ENCODE results near the gene MROH9.

MROH9 gene

DNA sequence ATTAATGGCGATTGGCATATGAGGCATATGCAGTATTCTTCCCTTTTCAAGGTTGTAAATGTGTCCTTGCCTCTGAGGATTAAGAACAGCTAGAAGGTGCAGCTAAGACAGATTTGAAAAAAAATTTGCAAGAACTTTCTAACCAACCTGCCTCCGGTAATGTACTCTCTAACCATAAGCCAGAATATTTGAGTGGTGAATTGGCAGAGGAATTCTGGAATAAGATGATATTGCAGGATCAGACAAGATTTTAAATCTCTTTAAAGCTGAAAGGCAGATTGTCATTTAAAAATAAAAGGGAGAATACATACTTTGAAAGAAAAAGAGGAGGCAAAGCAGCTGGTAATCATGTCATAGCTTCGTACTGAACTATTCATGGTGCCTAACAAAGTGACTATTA is 29.2 kb downstream of the MROH9 start:
- TF ChIP-seq, protein P1, sequence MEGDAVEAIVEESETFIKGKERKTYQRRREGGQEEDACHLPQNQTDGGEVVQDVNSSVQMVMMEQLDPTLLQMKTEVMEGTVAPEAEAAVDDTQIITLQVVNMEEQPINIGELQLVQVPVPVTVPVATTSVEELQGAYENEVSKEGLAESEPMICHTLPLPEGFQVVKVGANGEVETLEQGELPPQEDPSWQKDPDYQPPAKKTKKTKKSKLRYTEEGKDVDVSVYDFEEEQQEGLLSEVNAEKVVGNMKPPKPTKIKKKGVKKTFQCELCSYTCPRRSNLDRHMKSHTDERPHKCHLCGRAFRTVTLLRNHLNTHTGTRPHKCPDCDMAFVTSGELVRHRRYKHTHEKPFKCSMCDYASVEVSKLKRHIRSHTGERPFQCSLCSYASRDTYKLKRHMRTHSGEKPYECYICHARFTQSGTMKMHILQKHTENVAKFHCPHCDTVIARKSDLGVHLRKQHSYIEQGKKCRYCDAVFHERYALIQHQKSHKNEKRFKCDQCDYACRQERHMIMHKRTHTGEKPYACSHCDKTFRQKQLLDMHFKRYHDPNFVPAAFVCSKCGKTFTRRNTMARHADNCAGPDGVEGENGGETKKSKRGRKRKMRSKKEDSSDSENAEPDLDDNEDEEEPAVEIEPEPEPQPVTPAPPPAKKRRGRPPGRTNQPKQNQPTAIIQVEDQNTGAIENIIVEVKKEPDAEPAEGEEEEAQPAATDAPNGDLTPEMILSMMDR (IDR thresholded peaks at IDR 0.05; ENCODE audit: insufficient read depth, low read depth, low read length, missing control alignments), result no peak
- DNase-seq (ENCODE audit: low read depth), result no peak
- no peak overlapping the region for H3K4me3 ChIP-seq (ENCODE audit: low read length)

DNA sequence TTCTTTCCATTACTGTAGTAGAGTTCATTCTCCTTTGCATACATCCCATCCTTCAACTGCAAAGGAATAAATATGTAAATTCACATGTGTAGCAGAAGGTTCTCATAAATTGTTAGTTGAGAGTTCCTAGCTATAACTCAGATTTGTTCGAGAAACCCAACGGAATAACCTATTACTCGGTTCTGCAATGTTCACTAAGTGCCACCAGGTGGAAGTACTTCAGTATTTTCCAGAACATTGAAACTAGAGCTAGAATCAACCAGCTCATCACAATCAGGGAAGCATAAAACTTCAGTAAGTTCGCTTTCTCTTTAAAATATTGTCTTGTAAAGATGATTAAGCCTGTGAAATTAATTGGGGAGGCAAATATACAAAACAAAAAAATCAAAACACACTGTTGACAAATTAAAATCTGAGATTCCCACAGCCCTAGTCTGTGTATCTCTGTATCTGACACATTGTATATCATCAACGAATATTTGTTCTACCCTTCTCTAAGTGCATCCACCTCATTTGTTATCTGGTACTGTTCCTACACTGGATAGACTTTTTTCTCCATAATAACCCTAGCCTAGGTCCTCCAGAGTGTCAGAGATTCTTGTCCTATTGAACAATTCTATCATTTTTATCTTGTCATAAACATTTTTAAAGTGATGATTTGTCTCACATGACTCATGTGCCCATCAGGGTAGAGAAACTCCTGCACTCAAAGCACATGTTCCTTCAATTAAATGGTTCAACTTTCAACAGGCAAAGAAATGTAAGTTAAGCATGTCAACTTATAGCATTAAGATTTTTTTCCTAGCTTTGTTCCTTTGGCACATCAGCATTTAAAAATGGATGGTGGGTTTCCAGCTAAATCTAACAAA is 31.9 kb downstream of the MROH9 start:
- TF ChIP-seq, protein P1 (IDR thresholded peaks at IDR 0.05; ENCODE audit: insufficient read depth, low read depth, low read length, missing control alignments), result peak; percentile 66
- peak; percentile 57 for DNase-seq (ENCODE audit: low read depth)
- H3K4me3 ChIP-seq (ENCODE audit: low read length), result no peak overlapping the region

DNA sequence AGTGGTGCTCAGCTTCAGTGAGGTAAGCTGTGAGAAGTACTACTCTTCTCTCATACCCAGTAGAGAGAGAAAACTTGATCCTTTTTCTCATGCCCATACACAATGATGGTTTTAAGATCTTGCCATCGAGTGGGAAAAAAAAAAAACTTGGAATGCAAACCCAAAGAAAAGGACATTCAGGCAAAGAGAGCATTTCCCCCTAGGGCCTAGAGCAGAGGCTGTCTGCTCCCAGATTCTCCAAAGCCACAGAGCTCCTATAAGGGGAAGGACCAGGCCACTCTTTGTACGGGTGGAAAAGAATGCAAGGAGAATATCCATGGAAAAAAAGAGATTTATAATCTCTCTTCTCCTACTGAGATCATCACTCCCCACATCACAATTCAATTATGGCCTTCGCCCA is 34.9 kb downstream of the MROH9 start:
- DNase-seq (ENCODE audit: low read depth), result no peak
- TF ChIP-seq, protein P1 (IDR thresholded peaks at IDR 0.05; ENCODE audit: insufficient read depth, low read depth, low read length, missing control alignments), result no peak
- H3K4me3 ChIP-seq (ENCODE audit: low read length), result no peak overlapping the region

DNA sequence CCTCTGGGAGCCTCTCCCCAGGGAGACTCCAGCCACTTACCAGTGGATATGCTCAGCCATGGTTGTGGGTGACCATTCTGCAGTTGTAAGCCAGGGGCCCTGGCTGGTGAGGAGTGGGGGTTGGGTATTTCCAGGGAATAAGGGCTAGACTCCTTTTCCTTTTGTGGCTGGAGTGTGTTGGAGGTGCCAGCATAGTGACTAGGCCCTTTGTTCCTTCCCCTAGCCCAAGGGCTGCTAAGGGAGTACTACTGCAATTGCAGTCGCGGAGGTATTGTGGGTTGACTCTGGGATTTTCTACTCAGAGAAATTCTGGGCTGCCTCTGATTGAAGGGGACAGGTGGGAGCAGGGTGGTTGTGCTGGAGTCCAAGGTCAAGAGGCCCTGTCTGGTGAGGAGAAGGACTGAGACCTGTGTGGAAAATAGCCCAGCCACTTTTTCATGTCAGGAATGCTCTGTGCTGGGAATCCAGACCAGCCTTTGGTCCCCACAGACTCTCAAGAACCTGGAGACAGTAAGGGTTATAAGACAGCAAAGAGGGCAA is 43.1 kb downstream of the MROH9 start:
- TF ChIP-seq, protein P1 (IDR thresholded peaks at IDR 0.05; ENCODE audit: insufficient read depth, low read depth, low read length, missing control alignments), result no peak
- DNase-seq (ENCODE audit: low read depth), result no peak
- H3K4me3 ChIP-seq (ENCODE audit: low read length), result no peak overlapping the region

DNA sequence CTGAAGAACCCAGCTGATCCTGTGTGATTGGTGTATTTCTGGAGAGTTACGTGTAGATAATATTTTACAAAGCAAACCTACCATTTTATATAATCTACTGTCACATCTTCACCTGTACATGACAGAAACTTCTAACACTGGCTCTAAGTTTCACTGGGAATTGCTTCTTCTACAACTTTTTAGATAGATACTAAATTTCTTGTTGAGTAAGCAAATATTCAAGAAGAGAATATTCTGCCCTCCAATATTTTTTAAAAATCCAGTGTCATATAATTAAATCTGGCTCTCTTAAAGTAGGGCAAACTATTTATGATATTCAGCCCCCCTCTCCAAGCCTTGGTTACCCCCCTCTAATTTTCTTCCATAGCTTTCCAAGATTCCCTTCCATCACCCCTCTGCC is 50.1 kb downstream of the MROH9 start:
- no peak overlapping the region for H3K4me3 ChIP-seq (ENCODE audit: low read length)
- no peak for DNase-seq (ENCODE audit: low read depth)
- TF ChIP-seq, protein P1 (IDR thresholded peaks at IDR 0.05; ENCODE audit: insufficient read depth, low read depth, low read length, missing control alignments), result no peak

DNA sequence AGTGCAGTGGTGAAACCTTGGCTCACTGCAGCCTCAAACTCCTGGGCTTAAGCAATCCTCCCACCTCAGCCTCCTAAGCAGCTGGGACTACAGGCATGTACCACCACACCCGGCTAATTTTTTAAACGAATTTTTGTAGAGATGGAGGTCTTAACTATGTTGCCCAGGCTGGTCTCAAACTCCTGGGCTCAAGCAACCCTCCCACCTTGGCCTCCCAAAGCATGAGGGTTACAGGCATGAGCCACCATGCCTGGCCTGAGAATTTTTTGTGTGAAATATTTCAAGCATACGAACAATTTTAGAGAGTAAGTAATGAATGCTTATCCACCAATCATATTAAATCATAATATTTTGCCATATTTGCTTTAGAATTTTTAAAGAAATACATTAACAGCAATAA is 51.6 kb downstream of the MROH9 start:
- no peak overlapping the region for H3K4me3 ChIP-seq (ENCODE audit: low read length)
- TF ChIP-seq, protein P1 (IDR thresholded peaks at IDR 0.05; ENCODE audit: insufficient read depth, low read depth, low read length, missing control alignments), result no peak
- DNase-seq (ENCODE audit: low read depth), result no peak
